Glutamatergic neuron (in vitro differentiated cells): Measurements from ENCODE around the gene MSX2. TPM values are rescaled to one million over a fixed set of nuclear protein-coding genes. Genes with fewer than 3 reads are reported as not detected.

Experiments used
- DNase-seq: peaks from one replicate; pipeline ENCODE4 v3.0.0; 2022
- H3K27ac Mint-ChIP-seq: one replicate; pipeline ENCODE4 v1.8.0; 2020; ENCODE audit warnings: mild to moderate bottlenecking, mixed read lengths, inconsistent platforms; ENCODE audit not compliant: unreplicated experiment
- H3K27me3 Mint-ChIP-seq: one replicate; pipeline ENCODE4 v1.8.0; 2020; ENCODE audit warnings: mild to moderate bottlenecking, moderate library complexity, mixed read lengths, inconsistent platforms; ENCODE audit not compliant: unreplicated experiment
- H3K36me3 Mint-ChIP-seq: one replicate; pipeline ENCODE4 v1.8.0; 2020; ENCODE audit warnings: mild to moderate bottlenecking, mixed read lengths, inconsistent platforms; ENCODE audit not compliant: unreplicated experiment
- H3K4me1 Mint-ChIP-seq: one replicate; pipeline ENCODE4 v1.8.0; 2020; ENCODE audit warnings: mild to moderate bottlenecking, low read depth, mixed read lengths, inconsistent platforms; ENCODE audit not compliant: unreplicated experiment
- H3K4me3 Mint-ChIP-seq: one replicate; pipeline ENCODE4 v1.8.0; 2020; ENCODE audit warnings: mild to moderate bottlenecking, mixed read lengths, inconsistent platforms; ENCODE audit not compliant: unreplicated experiment
- H3K9me3 Mint-ChIP-seq: one replicate; pipeline ENCODE4 v1.8.0; 2020; ENCODE audit warnings: mild to moderate bottlenecking, moderate library complexity, mixed read lengths, inconsistent platforms; ENCODE audit not compliant: unreplicated experiment
- total RNA-seq: library from RNA; stranded (reverse); fragmentation: NEBNext Ultra II Directional; extraction: Animal tissue kit (Norgen Biotek cat#: 25700); gene quantifications from one replicate; pipeline ENCODE4 v1.2.1, GENCODE V29; 2021; ENCODE audit not compliant: unreplicated experiment
- TF ChIP-seq, protein P1 (sequence below): fragments of 200-600 bp; sonication (generic); IDR thresholded peaks from one replicate; pipeline ENCODE4 v1.5.0; 2021; ENCODE audit not compliant: partially characterized antibody, unreplicated experiment

MSX2 gene
- total RNA-seq, 1 donor from 2014 or later, result not detected

DNA sequence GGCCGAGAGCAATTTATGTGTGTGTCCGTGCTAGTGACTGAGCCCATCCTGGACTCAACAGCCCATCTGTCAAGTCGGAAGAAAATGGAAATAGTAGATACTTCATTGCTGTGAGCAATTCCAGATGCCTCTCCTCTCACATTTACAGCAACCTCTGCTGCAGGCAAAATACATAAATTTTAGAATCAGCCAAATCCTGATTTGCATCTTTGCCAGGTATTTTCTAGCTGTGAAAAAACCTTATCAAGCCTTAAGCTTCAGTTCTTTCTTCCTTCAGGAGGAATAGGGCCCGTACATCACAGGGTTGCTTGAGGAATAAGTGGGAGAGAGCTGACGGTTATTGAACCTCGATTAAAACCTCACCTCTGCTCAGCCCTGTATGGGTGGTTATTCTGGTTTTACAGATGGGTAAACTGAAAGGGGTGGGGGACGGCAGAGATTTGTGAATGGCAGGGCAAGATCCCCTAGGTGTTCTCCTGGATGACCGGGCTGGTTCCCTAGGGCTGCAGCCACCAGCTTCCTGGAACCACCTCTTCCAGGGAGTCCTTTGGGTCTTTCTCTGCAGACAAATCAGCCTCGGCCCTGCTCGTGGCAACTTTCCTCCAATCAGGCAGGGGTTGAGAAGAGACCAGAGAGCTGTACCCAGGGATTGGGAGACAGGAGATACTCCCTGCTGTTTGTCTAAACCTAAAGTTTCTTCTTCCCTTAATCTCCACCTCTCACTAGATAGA is 5.3 kb upstream of the MSX2 start:
- peaks cover 18% of the 10 kb centered on the region for H3K27me3 Mint-ChIP-seq
- H3K27ac Mint-ChIP-seq, result no peak overlapping the region
- no peaks in the 10 kb centered on the region for H3K36me3 Mint-ChIP-seq
- H3K4me3 Mint-ChIP-seq, result no peak overlapping the region
- peaks cover 3% of the 10 kb centered on the region for H3K9me3 Mint-ChIP-seq
- H3K4me1 Mint-ChIP-seq, result peaks cover 28% of the 10 kb centered on the region
- TF ChIP-seq, protein P1, sequence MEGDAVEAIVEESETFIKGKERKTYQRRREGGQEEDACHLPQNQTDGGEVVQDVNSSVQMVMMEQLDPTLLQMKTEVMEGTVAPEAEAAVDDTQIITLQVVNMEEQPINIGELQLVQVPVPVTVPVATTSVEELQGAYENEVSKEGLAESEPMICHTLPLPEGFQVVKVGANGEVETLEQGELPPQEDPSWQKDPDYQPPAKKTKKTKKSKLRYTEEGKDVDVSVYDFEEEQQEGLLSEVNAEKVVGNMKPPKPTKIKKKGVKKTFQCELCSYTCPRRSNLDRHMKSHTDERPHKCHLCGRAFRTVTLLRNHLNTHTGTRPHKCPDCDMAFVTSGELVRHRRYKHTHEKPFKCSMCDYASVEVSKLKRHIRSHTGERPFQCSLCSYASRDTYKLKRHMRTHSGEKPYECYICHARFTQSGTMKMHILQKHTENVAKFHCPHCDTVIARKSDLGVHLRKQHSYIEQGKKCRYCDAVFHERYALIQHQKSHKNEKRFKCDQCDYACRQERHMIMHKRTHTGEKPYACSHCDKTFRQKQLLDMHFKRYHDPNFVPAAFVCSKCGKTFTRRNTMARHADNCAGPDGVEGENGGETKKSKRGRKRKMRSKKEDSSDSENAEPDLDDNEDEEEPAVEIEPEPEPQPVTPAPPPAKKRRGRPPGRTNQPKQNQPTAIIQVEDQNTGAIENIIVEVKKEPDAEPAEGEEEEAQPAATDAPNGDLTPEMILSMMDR, result no peak
- no peak for DNase-seq

DNA sequence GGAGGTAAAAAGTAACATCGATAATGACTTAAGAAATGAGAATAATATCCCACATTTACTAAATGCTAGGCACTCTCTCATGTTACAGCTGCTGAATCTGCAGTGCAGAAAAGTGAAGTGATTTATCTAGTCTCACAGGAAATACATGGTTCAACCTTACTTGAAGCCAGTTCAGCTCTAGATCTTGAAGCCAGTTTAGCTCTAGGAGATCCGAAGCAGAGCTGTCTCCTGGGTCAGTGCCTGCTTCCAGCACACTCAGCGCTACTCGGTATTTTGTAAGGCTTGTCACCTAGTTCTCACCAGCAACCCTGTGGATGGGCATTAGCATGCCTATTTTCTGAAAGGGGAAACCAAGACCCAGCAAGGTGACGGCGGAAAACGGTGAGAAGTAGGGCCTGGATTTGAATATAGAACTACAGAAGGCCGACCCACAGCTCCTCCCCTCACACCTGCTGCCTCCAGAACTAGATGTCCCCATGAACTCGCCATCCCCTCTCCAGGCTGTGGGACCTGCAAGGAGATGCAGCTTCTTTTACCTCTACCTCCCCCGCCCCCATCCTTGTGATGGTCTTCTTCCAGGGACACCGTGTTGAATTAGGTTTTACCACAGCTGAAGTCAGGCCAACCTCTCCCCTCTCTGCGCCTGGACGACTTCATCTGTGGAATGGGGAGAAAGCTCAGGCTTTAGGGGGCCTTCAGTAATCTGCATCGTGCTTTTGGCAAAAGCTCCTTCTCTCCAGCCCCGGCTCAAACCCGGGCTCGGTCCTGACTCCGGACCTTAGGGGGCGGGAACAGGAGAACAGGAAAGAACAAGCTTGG is 4.4 kb upstream of the MSX2 start:
- Mint-ChIP-seq H3K4me1 (peaks cover 28% of the 10 kb centered on the region), H3K36me3 (no peaks in the 10 kb centered on the region), H3K27me3 (peaks cover 19% of the 10 kb centered on the region), H3K9me3 (peaks cover 3% of the 10 kb centered on the region), H3K4me3 (peak overlapping the region; percentile 71), H3K27ac (no peak overlapping the region)
- DNase-seq, result no peak
- TF ChIP-seq, protein P1, result no peak

DNA sequence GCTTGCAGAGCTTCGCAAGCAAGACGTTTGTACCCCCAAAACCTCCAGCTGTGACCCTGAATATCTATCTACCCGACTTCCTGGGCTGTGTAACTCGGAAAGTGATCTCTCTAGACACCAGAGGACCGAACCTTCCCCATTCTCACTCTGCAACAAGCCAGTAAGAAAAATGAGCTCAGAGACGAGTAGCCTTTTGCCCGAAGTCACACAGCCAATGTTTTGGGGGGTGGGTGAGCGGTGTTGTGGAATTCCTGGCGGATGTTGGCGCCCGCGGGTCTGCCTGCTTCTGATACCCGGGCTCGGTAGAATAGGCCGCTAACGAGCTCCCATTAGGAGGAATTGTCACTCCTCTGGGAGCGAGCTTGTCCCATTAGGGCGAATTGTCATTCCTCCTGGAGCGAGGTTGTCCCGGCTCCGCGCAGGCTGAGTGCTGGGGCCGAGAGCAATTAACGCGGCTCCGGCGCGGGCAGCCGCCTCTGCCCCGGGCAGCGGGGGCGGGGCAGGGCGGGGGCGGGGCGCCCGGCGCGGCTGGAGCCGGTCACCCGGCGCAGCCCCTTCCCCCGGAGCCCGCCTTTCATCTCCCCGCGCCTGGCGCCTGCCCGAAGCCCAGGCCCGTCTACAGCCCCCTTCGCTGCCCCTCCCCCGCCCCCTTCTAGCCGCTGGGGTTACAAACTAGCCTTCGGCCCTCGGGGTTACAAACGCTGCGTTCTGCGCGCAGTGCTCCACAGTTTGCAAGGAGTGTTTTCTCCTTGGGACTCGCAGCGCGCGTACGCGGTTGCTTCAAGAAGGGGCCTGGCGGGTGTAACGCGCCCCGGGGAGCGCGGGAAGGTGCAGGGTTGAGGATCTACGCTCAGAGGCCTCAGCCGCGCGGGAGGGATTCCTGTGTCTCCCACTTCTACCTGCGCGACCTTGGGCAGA is 3.5 kb upstream of the MSX2 start:
- peaks cover 25% of the 10 kb centered on the region for H3K4me1 Mint-ChIP-seq

DNA sequence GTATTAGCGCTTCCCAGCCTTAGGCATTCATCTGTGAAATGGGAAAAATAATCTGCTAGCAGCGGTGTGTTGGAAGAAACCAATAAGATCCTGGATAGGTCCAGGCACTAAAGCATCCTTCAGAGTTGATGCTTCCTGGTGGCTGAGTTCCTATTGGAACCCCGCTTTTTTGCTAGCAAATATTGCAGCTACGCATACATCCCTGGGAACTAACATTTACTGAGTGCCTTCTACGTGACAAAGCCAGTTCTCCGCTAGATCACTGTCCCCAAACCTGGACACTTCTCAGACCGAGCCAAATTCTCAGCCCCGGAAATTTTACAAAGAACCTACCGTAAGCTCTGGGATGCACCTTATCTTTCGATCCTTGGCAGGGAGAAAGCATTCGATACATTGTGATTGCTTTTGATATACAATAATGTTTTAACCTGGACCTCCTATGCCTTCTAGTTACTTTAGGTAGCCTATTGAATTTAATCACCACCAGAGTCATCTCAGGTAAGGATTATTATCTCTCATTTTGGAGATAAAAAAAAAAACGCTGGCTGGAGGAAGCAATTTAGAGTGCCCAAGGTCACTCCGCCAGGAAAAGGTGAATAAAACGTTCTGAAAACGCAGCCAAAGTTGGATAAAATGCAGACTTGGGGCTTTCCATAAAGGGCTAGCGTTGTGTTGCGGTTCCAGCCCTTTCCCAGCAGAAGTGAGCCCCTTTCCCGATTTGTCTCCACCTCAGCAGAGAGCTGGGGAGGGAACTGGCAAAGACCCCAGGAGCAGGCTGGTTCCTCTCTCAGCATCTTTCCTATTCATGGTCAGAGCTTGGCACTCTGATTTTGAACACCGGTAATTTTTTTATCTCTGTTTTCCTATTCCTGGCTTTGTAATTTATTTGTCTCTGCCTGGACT is 2.6 kb upstream of the MSX2 start:
- H3K9me3 Mint-ChIP-seq, result peaks cover 4% of the 10 kb centered on the region
- H3K4me3 Mint-ChIP-seq, result peak overlapping the region; percentile 81
- no peaks in the 10 kb centered on the region for H3K36me3 Mint-ChIP-seq
- peaks cover 28% of the 10 kb centered on the region for H3K27me3 Mint-ChIP-seq
- TF ChIP-seq, protein P1, result no peak
- DNase-seq, result no peak
- peaks cover 21% of the 10 kb centered on the region for H3K4me1 Mint-ChIP-seq
- H3K27ac Mint-ChIP-seq, result no peak overlapping the region

More for the DNA sequence above, 3.5 kb upstream of the MSX2 start:
- Mint-ChIP-seq H3K9me3 (peaks cover 4% of the 10 kb centered on the region), H3K27ac (no peak overlapping the region), H3K4me3 (peak overlapping the region; percentile 81), H3K27me3 (peaks cover 24% of the 10 kb centered on the region), H3K36me3 (no peaks in the 10 kb centered on the region)
- TF ChIP-seq, protein P1, result no peak
- peak; percentile 59 for DNase-seq
